Stimulated activated naive CD4-positive, alpha-beta T cell treated with Interleukin-2 at 50 U/mL for 16 hours (primary cell): ENCODE data around the gene COQ9.
"Not testable (repeated sequence)": the region's sequence is repeated elsewhere in the genome, so short reads cannot be mapped to it uniquely, and the experiment has no call there.

ENCODE experiments used
- DNase-seq: peaks from one replicate; lab custom pipeline; 2025; lab: John Stamatoyannopoulos, UW

Gene COQ9

DNA sequence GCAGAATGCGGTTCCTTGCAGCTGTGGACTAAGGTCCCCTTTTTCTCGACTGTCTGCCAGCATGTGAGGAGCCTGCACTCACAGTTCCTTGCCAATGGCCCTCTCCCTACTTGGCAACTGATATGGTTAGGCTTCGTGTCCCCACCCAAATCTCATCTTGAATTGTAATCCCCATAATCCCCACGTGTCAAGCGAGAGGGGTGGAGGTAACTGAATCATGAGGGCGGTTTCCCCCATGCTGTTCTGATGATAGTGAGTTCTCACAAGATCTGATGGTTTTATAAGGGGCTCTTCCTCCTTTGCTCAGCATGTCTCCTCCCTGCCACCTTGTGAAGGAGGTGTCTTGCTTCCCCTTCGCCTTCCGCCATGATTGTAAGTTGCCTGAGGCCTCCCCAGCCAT is 20.0 kb upstream of the COQ9 start:
- DNase-seq: no peak

DNA sequence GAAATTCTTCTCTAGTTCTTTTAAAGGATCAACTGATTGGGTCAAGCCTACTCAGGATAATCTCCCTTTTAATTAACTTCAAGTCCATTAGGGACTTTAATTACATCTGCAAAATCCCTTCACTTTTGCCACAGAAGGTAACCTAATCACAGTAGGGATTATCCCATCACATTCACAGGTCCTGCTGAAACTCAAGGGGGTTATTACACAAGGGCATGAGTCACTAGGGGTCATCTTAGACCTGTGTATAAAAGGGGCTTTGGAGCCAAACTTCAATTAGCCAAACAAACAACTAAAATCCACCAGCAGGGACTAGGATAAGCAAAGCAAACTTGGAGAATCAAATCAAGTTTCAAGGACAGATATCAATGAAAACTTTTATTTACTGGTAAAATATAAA is 19.5 kb upstream of the COQ9 start:
- no peak for DNase-seq

DNA sequence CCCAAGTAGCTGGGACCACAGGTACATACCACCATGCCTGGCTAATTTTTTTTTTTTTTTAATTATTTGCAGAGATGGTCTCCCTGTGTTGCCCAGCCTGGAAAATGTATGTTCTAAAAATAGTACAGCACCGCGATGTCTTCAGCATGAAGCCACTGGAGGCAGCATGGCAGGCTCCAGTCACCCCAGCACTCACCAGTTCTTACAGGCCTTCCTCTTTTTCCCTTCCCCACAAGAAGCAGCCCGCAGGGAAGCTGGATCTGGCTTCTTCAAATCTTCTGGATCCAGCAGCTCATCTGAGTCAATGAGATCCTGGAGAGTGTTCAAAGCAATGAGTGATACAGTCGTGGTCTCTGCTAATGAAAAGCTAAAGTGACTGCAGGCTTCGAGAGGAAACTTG is 16.3 kb upstream of the COQ9 start:
- DNase-seq: no peak

DNA sequence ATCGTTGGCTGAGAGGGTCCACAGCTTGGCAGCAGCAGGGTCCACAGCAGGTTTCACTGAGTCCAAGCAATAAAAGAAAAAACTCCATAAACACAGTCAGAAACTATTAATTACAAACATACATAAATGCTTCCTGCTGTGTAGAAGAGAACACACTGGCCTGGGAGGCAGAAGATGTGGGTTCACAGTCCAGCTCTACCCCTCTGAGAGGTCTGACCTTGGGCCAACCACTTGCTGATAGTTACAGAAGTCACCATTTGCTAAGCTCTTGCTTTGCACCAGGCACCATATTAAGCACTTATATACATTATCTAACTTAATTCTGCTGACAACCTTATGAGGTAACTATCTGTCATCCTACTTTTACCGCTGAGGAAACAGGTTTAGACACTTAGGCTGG is 14.8 kb upstream of the COQ9 start:
- DNase-seq: no peak

DNA sequence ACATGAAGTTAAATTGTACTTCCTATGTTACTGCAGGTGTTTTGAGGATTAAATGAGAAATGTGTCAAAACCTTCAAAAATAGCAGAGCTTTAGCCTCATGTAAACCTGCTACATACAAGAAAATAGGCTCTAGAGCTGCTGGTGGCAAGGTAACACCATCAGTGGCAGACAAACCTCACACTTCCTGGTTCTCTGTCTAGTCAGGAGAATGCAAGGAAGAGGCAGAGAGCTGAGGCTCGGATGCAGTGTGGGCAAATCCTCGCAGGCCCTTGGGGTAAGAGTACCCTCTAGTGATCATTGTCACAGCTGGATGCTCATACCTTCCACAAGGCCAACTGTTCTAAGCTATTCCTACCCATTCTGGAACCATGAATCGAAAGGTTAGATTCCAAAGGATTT is 14.3 kb upstream of the COQ9 start:
- no peak for DNase-seq

DNA sequence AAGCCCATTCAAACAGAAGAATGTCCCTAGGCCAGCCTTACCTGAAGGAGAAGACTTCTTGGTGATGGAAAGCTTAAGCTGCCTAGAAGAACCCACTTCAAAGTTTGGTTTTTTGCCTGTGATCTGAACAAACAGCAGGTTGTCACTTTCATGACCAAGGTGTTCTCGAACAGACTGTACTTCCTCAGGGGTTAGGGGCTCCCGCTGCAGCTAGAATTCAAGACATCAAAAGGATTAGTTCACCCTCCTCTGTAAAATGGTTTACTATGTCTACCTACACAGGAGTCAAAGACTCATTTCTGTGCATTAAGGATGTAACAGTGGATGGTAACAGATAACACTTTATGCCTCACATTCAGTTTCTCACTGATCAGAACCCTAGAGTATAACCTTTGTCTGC is 13.3 kb upstream of the COQ9 start:
- DNase-seq: no peak

DNA sequence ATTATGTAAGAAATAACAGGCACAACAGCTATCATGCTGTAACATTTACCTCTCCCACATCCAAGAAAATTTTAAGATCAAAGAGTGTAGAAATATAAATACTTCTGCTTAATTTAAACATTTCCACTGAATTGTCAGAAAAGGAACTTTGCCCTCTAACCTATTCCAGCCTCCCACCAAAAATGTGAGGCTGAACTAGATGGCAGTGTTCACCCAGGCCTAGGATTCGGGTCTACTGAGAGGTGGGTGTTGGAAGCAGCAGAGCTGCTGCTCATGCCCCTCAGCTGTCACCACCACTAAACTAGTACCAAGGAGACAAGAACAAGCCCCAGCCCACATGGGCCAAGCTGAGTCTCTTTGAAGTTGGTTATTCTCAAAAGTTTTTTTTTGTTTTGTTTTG is 11.4 kb upstream of the COQ9 start:
- no peak for DNase-seq

DNA sequence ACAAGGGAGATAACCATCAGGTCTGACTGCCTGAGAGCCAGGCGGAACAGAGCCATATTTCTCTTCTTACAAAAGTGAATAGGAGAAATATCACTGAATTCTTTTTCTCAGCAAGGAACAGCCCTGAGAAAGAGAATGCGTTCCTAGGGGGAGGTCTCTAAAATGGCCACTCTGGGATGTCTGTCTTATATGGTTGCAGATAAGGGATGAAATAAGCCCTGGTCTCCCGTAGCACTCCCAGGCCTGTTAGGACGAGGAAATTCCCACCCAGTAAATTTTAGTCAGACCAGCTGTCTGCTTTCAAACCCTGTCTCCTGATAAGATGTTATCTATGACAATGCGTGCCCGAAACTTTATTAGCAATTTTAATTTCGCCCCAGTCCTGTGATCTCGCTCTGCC is 7.3 kb upstream of the COQ9 start:
- not testable (repeated sequence) for DNase-seq

DNA sequence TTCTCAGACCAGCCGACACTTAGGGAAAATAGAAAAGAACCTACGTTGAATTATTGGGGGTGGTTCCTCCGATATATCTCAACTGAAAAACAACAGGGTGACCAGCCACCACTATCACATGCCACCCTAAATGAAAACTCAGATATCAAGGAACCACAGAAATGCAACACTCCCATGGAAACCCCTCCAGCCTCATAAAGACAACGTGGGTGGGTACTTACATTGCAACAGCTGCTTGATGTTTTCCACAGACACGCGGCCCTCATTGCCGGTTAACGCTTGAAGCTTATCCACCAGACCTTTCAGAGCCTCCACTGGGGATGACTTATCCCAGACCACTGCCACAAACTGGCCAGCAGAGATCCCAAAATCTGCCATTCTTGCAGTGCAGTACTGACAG is 6.7 kb upstream of the COQ9 start:
- not testable (repeated sequence) for DNase-seq

DNA sequence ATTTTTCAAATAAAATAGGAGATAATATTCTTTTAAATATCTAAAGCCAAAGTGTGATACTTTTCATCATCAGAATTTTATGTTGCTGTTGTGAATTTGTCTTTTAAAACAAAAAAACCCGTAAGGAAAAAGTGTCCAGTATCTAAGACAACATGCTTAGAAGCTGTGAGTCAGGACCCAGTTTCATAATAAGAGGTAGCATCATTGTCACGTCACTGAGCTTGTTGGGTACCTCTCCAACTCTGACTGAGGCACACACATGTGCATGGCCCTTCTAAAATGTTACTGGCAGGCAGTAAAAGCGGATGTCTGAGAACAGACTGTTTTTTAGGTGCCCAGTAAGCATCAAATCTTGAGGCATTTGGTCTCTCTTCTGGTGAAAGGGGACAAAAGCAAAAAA is 2.6 kb upstream of the COQ9 start:
- no peak for DNase-seq

DNA sequence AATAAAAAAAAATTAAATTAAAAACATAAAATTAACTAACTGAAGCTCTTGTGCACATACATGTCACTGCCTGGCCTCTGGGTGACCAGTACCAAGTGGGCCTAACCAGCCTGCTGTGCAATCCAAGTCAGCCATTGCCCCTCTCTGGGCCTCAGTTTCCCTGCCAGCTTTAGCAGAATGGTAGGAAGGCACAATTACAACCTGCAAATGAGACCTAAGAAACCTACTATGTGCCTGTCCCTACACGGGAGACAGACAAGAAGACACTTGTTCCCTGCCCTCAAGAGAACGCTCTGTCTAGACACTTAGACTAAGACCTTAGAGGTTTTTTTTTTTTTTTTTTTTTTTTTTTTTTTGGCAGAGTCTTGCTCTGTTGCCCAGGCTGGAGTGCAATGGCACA is 1.8 kb upstream of the COQ9 start:
- no peak for DNase-seq

DNA sequence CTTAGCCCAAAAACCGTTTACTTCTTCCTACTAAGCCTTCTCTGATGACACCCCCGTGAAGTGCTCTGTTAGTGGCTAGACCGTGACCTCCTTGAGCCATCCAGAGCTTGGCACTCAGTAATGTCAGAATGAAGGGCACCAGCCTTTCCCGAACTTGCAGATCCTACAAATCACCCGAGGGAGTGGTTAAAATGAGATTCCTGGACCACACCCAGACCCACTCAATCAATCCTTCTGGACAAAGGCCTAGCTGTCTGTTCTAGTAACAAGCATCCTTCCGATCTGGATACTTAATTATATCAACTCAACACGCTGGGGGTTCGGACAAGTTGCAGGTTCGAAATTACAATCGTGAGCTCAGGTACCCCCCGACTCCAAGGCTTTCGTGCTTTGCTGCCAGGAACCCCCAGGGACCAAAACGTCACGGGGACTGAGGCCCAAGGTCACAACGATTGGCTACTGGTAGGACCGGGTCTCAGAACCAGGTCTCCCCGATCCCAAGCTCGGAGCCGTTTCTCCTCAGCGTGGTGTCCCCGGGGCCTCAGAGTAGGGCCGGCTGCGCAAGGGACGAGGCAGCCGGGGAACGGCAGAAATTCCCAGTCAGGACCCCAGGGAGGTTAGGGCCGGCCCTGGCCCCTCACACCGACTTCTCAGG is 621 bp upstream of the COQ9 start:
- DNase-seq: no peak

DNA sequence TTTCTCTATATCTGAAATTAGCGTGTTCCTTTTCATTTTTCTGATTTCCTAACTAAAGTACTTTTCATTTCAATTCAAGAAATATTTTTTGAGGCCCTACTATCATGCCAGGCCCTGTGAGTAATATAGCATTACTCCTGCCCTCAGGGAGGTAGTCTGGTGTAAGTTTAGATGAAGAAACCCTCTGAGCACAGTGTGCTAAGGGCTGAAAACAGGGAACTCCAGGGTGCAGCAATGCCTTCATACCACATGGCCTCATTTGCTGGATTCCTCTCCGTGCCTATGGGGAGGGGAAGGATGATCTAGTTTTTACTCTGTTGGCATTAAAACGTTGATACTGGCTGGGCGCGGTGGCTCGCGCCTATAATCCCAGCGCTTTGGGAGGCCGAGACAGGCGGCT is 4.7 kb downstream of the COQ9 start:
- DNase-seq: no peak

DNA sequence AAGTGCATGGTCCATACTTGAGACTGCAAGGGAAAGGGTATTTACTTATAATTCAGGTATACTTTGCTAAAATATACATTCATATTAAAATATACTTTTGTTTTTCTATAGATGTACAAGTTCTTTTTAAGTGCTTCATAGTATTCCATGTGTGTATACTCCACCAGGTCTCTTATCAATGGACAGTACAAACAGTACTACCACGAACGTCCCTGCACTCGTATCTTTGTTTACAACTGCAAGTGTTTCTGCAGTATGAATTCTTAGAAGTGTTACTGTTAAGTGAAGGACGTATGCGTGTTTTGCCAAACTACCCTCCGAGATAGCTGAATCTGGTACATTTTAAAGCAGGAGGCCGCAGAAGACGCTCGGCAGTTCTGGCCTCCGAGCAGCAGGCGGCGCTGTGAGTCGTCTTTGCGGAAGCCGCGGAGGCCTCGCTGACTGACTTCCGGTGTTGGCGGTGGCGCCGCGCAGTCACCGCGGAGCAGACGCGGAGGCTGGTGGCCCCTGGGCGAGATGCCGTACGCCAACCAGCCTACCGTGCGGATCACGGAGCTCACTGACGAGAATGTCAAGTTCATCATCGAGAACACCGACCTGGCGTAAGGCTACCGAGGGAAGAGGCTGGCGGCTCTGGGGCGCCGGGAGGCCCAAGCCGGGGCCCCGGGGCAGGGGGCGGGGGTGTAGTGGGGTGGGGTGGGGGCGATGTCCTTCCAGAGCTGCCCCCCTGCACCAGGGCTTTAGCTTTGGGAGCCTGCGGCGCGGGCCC is 15.1 kb downstream of the COQ9 start, which contains the start of gene POLR2C:
POLR2C (plus strand) TSS at position 471 of the 769 bp plus-strand sequence; CDS start at position 517, 46 bp downstream.
- peak; percentile 90 for DNase-seq

DNA sequence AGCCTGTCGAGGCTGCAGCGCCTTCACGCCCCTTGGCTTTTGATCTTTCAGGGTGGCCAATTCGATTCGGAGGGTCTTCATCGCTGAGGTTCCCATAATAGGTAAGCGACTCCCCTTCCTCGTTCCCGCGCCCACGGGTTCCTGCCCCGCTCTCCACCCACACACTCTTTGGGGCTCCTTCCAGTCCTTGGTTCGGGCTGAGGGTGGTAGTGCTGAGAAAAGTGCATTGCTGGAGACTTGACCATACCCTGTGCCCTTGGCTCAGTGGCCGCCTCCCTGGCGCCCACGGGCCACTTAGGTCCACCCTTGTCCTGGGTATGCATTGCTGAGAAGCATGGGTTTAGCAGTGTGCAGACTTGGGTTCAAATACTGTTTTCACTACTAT is 15.7 kb downstream of the COQ9 start:
- DNase-seq: no peak

DNA sequence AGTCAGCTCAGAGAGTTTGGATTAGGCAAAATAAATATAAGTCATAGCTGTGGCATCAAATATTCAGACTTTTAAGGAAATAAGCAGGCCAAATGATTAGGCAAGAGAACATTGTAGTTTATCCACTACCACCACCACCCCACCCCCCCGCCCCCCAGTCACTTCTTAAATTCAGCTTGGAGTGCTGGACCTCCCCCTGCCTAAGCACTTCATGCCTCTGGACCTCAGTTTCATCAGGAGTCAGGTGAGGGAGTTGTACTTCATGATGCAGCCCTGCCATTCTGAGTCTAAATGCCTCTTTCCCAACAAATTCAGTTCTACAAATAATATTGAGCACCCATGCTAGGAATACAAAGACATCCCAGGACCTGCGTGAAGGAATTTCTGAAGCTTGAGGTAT is 17.2 kb downstream of the COQ9 start:
- no peak for DNase-seq

DNA sequence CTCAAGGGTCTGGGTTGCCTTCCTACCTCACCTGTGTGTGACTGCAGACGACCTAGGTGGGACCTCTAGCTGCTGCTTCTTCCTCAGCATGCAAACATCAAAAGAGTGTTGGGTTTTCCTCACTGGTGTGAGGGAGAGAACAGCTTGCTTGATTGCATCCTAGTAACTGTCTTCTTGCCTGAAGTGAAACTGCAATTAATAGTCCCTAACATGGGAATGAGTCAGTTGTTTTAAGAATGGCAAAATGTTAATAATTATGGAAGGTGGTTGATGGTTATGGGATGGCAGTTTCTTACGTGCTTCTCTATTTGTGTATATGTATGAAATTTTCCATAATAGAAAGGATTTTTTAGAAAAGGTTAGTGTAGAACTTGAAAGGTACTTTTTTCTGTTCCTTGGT is 21.1 kb downstream of the COQ9 start:
- DNase-seq: no peak

DNA sequence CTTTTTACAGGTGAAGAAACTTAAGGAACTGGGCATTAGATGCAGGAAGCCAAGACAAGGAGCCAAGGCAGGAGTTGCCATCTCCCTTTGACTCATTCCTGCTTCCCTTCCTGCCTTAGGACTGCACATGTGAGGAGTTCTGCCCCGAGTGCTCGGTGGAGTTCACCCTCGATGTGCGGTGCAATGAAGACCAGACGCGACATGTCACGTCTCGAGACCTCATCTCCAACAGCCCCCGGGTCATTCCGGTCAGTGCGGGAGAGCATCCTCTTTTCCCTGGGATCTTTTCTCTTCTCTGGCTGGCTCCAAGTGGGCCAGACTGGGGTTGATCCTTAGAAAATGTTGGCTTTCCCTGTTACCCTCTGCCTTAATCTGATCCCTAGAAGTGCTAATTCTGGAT is 21.8 kb downstream of the COQ9 start:
- DNase-seq: no peak

DNA sequence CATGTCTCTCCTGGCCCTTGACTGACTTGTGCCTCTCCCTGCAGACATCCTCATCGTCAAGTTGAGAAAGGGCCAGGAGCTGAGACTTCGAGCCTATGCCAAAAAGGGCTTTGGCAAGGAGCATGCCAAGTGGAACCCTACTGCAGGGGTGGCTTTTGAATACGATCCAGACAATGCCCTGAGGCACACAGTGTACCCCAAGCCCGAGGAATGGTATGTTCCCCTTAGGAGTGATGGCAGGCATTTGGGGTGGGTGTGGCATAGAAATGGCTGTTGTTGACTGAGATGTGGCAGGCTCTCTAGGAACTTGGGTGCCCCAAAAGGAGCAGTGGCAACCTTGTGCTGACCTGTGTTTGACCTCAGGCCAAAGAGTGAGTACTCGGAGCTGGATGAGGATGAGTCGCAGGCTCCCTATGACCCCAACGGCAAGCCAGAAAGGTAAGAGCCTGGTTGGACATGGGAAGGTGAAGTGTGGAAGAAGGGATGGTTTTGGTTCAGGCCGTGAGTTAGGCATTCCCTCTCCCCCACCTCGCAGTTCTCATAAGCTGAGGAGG is 22.7 kb downstream of the COQ9 start:
- no peak for DNase-seq

DNA sequence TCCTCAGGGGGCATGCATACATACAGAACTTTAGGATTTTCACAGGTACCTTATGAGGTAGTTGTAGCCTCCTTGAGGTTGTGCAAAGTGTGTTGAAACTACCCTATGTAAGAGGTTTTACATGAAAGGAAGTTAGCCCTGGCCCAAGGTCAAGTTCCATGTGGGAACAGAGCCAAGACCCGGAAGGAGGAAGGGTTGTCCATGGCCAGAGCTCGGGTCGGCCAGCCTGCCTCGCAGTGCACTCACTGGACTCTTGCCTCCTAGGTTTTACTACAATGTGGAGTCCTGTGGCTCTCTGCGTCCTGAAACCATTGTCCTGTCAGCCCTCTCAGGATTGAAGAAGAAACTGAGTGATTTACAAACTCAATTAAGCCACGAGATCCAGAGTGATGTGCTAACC is 23.4 kb downstream of the COQ9 start:
- DNase-seq: no peak

DNA sequence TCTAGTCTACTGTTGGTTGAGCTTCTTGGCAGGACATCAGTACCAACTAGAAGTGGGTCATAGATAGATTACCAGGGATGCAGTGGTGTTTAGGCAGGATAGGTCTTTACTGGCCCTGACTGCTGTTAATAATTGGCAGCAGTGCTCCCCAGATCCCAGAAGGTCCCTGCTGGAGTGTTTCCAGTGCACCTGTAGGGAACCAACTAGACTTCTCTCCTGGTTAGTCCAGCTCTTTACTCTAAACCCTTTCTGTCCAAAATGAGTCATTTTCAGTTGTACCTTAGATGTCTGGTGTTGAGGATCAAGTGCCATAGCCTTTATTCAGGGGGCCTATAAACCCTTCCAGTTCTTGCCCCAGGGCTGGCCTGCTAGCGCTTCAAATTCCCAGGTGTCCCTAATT is 23.9 kb downstream of the COQ9 start:
- DNase-seq: no peak

DNA sequence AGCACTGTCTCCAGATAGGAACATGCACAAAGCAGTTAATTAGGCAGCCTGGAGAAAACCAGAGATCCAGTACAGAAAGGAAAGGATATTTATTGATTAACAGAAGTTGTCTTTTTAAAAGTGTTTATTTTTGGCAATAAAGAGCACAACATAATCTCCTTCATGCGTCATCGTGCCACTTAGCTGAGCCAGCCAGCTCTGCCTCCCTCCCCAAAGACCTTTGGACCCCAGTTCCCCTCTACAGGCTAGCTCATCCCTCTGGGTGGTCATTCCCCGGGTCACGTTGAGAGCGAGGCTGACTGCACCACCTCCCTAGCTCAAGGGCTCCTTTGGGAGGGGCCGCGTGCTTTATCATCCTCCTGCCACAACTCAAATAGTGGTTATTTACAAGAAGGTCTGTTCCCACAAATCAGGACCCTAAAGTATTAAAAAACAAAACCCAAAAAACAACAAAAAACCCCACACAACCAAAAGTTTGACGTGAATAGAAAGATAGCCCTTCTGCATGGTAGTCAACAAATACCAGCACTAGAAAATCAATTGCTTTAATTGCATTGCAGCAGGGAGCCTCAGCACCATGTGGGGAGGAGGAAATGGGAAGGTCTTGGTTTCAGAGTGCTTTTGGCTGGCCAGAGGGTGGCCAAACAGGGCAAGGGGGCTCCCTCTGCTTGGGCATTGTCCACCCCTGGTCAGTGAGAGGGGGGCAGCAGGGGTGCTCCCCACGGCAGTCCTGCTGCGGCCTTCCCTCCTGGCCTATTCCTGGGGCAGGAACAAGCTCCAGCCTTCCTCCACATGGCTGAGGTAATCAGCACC is 24.8 kb downstream of the COQ9 start:
- no peak for DNase-seq

DNA sequence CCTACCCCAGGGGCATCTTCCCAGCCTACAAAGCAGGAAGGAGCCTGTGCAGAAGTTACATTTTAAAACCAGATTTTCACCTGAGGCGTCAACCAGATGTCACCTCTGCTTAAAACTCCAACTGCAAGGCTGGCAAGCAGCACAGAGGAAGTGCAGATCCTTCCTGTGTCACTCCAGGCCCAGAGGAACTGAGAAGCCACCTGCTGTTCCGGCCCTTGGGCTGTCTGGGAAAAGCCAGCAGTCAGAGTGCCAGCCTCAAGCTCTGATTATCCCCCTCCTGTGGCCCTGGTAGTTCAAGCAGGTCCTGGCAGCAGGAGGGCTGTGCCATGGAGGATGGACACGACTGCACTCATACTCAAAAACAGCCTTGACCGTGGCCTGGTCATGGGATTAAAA is 25.4 kb downstream of the COQ9 start:
- no peak for DNase-seq
